ENCODE data around the gene CCDC177.
"Not testable (repeated sequence)": the region's sequence is repeated elsewhere in the genome, so short reads cannot be mapped to it uniquely, and the experiment has no call there.

Gene CCDC177

DNA sequence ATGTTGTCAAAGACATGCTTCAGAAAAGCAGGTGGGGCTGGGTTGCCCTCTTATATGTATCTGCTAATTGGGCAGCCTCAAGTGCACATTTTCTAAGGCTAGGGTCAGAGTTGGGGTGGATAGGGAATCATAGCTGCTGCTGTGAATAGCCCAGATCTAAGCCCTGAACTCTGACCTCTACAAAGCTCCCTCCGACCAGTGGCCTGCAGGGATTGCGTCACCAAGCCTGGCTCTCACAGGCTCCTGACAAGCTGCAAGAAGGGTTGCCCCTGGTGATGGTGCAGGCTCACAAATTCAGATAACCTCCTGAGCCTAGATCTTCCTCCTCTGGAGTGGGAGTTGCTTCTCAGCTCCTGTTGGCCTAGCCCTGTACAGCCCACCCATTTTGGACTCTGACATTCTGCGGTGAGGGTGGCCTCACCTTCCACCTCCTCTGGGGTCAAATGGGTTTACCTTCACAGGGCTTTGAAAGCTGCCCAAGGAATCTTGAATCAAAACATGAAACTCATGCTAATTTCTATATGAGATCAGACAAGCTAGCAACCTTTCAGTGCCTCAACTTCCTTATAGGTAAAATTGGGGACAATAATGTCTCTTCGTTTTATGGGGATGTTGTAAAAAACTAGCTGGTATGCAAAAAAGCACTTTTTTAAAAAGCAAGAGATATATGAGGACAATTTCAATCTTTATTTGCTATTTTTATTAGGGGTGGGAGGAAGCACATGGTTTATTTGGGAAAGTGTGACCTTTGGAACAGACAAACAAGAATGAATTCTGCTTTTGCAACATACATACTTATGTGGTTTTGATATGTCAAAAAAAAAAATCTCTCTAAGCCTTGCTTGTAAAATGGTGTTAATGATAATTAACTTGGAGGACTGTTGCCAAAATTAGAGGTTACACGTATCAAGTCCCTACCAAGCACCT is 31.9 kb upstream of the CCDC177 start:
- no peak for DNase-seq (ENCODE audit: low read depth)
- H3K4me3 ChIP-seq (ENCODE audit: low read depth, low read length) = no peak overlapping the region

DNA sequence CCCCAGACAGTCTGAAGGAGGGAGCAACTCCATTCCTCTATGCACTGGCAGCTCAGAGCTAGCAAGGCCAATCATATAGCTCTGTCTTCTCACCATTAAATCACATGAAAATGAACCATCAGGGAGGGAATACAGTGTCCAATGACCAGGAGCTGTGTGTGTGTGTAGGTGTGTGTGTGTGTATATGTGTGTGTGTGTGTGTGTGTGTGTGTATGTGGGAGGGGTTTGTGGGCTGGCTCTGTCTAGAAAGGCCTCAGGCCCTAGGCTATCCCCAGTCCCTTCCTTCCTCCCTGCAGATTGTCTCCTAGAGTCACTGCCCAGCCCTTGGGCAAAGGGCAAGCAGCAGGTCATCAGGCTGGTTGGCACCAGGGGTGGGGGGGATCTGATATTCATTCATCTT is 31.1 kb upstream of the CCDC177 start:
- no peak for DNase-seq (ENCODE audit: low read depth)
- no peak overlapping the region for H3K4me3 ChIP-seq (ENCODE audit: low read depth, low read length)

DNA sequence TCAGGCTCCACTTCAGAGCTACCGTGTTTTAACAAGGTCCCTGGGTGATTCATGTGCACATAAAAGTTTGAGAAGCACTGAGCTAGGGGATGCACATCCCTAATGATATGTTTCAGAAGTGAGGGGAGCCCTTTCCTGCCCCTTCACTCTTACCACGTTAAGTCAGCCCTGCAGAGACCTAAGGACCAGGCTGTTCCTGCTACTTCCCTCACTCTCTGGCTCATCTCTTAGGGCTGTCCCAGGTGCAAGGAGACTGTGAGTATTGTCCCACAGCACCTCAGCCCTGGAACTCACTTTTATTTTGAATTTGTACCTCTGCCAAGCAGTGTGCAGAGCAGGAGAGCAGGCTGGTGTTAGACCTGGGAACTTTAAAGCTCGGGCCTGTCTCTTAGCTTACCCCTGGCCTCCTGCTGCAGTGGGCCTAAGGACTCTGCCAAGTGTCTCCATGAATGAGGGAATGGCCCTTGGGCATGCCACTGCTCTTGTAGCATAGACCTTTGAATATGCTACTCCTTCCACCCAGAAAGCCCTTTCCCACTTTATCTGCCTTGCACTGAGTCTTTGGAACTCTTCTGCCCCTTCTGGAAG is 25.7 kb upstream of the CCDC177 start:
- no peak for DNase-seq (ENCODE audit: low read depth)
- H3K4me3 ChIP-seq (ENCODE audit: low read depth, low read length) = no peak overlapping the region

DNA sequence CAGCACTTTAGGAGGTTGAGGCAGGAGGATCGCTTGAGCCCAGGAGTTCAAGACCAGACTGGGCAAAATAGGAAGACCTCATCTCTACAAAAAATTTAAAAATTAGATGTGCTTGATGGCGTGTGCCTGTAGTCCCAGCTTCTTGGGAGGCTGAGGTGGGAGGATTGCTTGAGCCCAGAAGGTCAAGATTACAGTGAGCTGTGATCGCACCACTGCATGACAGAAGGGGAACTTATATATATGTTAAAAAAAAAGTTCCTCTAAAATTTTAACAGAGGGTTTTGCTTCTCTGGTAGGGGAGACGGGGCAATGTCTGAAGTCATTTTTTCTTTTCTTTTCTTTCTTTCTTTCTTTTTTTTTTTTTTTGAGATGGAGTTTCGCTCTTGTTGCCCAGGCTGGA is 24.8 kb upstream of the CCDC177 start:
- DNase-seq (ENCODE audit: low read depth); H3K4me3 ChIP-seq (ENCODE audit: low read depth, low read length): not testable (repeated sequence)

DNA sequence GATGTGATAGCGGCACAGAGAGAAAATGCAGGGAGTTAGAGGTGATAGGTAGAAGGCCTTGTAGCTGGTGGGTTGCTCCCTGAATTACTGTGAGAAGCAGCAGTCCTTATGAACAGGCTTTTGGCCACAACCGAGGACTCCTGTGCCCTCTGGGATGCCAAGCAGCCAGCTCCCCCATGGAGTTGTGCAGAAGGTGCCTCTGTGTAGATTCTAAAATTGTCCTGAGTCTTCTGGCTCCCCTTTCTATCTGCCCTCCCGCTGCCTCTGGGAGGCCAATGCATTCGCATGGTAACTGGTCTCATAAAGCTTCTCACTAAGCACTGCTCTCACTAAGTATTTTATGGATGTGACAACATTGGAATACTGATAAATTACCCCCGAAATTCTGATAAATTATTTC is 20.7 kb upstream of the CCDC177 start:
- no peak overlapping the region for H3K4me3 ChIP-seq (ENCODE audit: low read depth, low read length)
- no peak for DNase-seq (ENCODE audit: low read depth)

DNA sequence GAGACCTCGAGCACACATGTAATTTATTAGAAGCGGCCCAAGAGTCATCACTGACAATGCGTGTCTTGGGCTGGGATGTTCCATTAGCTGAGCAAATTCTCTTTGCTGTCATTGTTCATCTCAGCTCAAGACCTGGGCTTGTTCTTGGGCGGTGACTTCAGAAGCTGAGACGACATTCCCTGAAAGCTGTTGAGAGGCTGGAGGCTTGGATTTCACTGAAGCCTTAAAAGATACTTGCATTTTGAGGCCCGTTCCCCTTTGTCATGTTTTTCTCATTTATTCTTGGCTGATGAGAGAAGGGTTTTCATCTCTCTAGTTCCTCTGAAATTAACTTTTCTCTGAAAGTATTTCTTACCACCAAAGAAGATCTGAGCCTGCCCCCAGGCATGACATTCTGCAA is 20.2 kb upstream of the CCDC177 start:
- no peak overlapping the region for H3K4me3 ChIP-seq (ENCODE audit: low read depth, low read length)
- DNase-seq (ENCODE audit: low read depth) = no peak

DNA sequence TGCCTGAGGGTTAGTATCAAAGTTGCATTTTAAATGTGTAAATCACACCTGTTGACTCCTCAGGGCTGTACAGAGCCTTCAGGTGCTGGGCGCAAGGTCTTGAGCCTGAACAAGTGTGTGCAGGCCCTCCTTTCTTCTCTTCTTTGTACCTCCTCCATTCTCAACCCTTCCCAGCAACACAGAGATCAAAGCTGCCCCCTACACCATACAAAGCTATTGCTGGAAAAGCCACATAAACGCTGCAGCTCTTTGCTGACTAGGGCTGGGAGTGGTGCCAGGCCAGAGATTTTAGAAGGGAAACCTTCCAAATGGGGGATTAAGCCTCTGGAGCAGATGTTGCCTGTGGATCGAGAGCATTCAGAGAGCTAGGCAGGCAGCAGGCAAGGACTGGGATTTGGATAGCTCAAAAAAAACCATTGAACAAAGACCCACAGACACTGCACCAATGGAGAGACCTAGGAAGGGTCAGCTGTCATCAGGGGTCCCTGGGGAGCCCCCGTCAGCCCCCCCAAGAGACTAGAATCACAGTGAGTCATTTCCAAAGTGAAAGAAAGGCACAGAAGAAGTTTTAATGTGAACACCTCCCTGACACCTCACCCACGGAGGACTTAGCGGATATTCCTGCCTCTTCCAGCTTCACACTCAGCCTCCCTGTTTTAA is 18.5 kb upstream of the CCDC177 start:
- H3K4me3 ChIP-seq (ENCODE audit: low read depth, low read length) = peak overlapping the region; percentile 14
- peak; percentile 66 for DNase-seq (ENCODE audit: low read depth)

DNA sequence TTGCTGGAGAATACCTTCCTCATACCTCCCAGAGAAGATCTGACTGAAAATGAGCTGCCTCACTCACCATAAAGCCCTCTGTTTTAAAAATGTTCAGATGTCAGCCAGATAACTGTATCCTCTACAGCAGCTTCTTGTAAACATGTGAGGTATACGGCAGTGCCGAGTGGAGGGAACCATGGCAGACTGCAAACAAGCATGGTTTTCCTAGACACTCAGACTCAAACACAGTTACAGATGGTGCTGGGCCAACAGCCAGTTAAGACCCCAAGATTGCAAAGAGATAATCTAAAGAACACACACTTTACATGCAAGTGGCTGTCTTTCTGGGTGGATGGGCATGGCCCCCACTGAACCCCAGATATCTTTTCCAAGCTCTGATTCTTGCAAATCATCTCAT is 16.6 kb upstream of the CCDC177 start:
- no peak overlapping the region for H3K4me3 ChIP-seq (ENCODE audit: low read depth, low read length)
- DNase-seq (ENCODE audit: low read depth) = no peak

DNA sequence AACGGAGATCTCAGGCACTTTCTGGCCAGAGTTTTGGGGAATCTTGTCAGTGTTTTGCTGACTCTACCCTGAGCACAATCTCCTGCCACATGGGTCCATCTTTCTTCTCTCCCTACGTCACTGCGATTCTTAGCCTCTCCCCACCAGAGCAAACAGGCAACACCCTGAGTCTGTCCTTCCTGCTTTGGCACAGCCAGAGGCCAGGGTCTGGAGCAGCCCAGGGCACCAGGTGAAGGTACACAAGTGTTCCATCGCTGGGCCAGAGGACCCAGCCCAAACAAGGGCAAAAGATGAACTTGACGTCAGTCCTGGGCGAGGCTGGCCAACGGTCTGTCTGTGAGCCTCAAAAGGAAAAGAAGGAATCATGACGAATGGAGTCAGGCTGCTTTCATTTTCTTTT is 12.7 kb upstream of the CCDC177 start:
- no peak for DNase-seq (ENCODE audit: low read depth)
- H3K4me3 ChIP-seq (ENCODE audit: low read depth, low read length) = no peak overlapping the region

DNA sequence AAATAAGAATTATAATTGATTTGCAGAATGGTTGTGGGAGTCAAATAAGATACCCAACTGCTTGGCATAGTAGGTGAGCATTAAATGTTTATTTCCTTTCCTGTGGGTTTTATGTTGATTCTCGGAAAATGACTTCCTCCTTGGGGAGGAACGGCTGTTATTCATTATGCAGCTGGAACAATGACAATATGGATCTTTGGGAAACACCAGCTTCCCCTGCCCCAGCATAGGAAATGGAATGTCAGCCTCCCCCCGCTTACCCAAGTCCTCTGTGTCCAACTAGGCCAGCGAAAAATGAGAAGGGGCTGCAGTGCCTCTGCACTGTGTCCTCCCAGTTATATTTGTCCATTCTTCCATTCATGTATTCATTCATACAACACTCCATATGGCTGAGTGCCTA is 11.7 kb upstream of the CCDC177 start:
- DNase-seq (ENCODE audit: low read depth) = no peak
- H3K4me3 ChIP-seq (ENCODE audit: low read depth, low read length) = no peak overlapping the region

DNA sequence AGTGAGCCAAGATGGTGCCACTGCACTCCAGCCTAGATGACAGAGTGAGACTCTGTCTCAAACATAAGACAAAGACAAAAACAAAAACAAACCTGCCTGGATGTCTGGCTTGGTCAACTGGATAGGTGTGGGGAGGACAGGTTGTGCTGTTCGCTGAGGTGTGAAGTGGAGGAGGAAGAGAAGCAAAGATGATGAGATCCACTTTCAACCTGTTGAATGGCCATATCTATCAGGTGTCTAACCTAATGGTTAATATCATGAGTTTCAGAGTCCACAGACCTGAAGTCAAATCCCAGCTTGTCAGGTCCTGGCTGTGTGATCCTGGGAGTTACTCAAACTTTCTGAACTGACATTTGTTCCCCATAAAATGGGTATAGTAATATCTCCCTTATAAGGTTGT is 9.7 kb upstream of the CCDC177 start:
- no peak overlapping the region for H3K4me3 ChIP-seq (ENCODE audit: low read depth, low read length)
- no peak for DNase-seq (ENCODE audit: low read depth)

DNA sequence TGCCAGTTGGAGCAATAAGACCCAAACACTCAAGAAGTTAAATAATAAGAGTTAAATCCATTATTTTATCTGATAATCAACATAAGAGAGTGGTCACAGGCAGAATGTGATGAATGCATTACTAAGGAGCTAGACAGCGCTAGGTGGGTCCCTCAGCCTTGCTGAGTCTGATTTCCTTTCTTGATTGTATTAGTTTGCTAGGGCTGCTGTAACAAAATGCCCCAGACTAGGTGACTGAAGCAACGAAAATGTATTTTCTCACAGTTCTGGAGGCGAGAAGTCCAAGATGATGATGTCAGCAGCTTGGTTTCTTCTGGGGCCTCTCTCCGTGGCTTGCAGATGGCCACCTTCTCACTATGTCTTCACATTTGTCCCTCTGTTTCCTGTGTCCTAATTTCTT is 8.2 kb upstream of the CCDC177 start:
- H3K4me3 ChIP-seq (ENCODE audit: low read depth, low read length) = no peak overlapping the region
- no peak for DNase-seq (ENCODE audit: low read depth)

DNA sequence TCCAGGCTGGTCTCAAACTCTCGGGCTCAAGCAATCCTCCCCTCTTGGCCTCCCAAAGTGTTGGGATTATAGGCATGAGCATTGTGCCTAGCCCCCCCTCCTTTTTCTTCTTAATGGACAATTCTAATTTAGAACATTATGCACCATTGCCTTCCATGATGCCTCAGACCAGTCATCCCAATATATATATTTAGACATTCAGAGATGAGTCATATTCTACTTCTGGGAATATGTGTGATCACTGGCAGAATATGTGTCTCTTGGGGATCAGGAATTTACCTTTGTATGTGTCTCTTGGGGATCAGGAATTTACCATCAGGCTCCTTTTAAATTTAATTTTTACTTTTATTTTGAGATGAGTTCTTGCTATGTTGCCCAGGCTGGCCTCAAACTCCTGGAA is 7.5 kb upstream of the CCDC177 start:
- no peak overlapping the region for H3K4me3 ChIP-seq (ENCODE audit: low read depth, low read length)

DNA sequence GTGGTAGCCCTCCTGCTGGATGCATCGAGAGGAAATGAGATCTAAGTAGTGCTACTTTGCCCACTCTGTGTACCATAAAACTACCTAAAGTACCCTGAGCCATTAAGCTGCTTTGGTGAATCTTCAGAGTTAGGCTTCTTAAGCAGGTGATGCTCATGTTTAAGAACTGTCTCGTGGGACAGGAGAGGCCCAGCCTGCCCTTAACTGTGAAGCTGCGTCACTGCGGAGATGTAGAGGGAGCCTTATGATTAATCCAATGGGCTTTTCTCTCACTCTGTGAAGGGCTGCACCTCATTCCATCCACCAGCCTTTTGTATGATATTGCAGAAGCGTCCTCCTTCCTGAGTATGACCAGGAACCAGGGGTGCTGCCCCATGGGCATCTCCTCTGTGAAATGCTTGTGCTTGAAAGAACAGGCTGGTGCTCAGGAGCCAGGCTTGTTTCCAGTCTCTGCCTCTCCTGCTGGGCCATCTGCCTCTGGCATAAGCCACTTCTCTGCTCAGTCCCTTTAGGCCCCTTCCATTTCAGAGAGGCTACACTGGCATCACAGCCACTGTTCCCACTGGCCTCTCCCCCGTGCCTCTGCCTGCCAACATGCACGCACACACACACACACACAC is 6.8 kb upstream of the CCDC177 start:
- DNase-seq (ENCODE audit: low read depth) = no peak
- H3K4me3 ChIP-seq (ENCODE audit: low read depth, low read length) = no peak overlapping the region

More for the DNA sequence above, 7.5 kb upstream of the CCDC177 start:
- DNase-seq (ENCODE audit: low read depth) = no peak

DNA sequence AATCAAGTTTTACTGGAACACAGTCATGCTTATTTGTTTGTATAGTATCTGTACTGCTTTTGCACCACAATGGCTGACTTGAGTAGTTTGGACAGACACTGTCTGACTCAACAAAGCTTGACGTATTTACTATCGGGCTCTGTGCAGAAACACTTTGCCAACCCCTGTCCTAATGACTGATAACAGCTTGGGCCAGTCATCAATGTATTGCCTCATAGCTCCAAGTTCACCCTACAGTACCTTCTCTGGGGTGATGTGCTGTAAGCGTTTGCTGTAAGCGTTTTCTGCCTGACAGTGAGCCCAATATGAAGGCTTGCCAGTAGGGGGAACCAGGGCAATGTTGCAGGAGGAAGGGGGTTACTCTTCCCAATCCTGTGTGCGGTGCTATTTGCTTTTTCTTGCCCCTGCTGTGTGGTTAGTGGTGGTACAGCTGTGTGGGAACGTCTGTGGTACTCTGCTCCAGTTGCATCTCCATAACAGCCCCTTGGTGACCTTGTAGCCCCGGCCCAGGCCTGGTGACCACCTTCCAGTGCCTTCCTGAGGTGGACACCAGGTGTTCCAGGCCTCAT is 5.4 kb upstream of the CCDC177 start:
- H3K4me3 ChIP-seq (ENCODE audit: low read depth, low read length) = no peak overlapping the region
- peak; percentile 79 for DNase-seq (ENCODE audit: low read depth)

DNA sequence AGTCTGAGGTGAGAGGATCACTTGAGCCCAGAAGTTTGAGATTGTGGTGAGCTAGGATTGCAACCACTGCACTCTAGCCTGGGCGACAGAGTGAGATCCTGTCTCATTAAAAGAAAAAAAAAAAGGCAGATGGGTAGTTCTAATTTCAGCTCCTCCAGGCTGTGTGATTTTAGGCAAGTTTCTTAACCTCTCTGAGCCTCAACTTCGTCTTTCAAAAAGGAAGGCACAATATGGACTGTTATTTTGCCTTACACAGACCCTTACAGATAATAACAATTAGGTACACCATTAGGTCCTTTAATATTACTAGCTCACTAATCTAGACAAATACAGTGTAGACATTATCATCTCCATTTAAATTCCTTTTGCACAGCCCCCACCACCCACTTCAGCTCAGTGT is 4.8 kb upstream of the CCDC177 start:
- no peak for DNase-seq (ENCODE audit: low read depth)
- H3K4me3 ChIP-seq (ENCODE audit: low read depth, low read length) = no peak overlapping the region

DNA sequence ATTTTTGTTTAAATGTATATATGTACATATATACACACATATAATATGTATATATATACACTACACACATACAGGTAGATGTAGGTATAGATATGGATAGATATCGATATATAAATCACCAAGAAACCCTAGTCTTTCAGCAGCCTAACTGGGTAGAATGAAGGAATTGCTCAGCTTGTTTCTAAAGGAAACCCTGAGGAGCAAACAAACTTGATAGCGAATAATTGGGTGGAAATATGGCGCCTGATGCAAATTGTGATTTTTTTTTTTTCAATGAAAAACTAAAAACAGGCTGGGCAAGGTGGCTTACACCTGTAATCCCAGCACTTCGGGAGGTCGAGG is 254 bp upstream of the CCDC177 start:
- DNase-seq (ENCODE audit: low read depth) = no peak
- no peak overlapping the region for H3K4me3 ChIP-seq (ENCODE audit: low read depth, low read length)

DNA sequence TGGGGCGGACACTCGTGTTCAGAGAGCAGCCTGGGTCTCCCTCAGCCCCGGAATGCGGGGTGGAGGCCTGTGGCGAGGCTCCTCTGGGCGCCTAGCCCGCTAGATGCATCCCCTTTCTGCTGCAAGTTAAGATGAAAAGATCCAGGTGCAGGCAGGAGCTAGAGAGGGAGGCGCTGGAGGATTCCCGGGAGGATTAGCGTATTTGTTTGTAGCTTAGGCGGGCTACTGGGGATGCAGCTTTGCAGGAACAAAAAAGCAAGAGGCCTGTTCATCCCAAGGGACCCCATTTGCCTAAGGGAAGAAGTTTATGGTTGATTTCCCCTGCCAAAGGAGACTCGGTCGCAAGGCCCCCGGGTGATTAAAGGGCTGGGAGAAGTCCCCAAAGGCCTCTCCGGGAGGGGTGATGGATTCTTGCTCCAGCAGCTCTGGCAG is 824 bp downstream of the CCDC177 start:
- no peak overlapping the region for H3K4me3 ChIP-seq (ENCODE audit: low read depth, low read length)
- DNase-seq (ENCODE audit: low read depth) = no peak

DNA sequence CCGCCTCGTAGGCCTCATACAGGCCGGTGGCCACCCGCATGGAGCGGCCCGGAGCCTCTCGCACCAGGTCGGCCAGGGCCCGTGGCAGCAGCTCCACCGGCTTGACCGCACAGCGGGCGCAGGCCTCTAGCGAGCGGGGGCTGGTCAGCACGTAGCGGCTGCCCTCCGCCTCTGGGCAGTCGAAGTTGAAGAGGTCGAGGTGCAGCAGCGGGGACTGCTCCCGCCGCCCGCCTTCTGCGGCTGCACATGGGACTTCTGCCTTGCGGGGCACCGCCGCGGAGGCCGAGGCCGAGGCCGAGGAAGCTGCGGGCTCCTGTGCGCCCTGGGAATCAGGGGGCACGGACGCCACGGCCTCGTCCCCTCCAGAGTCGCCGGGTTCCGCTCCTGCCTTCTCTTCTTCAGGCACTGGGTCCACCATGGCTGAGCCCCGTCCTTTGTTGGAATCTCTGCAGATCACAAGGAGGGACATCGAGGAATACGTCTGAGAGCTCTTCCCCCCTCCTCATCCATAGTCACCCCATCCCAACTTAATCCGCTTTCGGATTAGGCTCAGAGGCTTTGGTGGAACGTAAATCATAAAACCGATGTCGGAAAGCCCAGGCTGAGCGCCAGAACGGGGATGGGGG is 1.4 kb downstream of the CCDC177 start:
- H3K4me3 ChIP-seq (ENCODE audit: low read depth, low read length) = no peak overlapping the region
- no peak for DNase-seq (ENCODE audit: low read depth)

DNA sequence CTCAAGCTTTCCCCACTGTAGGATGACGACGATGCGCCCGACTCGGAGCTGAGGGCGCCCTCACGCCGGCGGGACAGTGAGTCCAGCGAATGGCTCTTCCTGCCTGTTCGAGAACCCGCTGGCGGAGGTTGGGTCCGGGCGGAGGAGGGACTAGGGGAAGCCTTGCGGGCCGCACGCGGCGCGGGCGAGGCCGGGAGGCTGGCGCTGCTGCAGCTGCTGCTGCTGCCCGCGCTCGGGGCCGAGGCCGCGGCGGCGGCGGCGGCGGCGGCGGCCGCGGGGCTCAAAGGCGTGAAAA is 1.9 kb downstream of the CCDC177 start:
- peak overlapping the region; percentile 29 for H3K4me3 ChIP-seq (ENCODE audit: low read depth, low read length)

More for the DNA sequence above, 1.9 kb downstream of the CCDC177 start:
- no peak for DNase-seq (ENCODE audit: low read depth)
